ENCODE data around the gene KLK2.

Gene KLK2

GRCh38 chr19:50836543-50837195 is 36.6 kb upstream of the KLK2 start:
- DNase-seq (ENCODE audit: low read depth, low spot score), result no peak
- no peak for TF ChIP-seq CTCF (IDR thresholded peaks at IDR 0.05; ENCODE audit: insufficient read depth, low read length, missing control alignments)
- POLR2A ChIA-PET, result no interaction called here
- CTCF ChIA-PET, result no interaction called here
- H3K4me3 ChIP-seq (ENCODE audit: low read depth, low read length), result no peak overlapping the region

DNA sequence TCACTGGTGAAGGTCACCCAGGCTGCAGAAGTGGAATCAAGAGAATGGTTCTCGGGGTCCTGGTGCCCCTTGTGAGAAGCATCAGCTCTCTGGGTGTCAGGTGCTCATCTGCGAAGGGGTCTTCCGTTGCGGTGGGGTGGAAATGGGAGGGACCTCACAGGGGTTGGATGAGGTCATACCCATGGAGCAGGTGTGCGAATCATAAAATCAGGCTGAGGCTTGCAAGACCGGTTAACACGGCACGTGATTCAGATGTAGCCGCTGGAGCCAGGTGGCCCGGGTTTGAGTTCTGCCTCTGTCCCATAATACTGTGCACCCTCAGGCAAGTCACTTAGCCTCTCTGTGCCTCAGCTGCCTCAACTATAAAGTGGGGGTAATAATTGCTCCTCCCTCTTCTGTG is 35.9 kb upstream of the KLK2 start:
- no peak overlapping the region for H3K4me3 ChIP-seq (ENCODE audit: low read depth, low read length)
- ChIA-PET CTCF (no interaction called here), POLR2A (no interaction called here)
- no peak for DNase-seq (ENCODE audit: low read depth, low spot score)
- no peak for TF ChIP-seq CTCF (IDR thresholded peaks at IDR 0.05; ENCODE audit: insufficient read depth, low read length, missing control alignments)

DNA sequence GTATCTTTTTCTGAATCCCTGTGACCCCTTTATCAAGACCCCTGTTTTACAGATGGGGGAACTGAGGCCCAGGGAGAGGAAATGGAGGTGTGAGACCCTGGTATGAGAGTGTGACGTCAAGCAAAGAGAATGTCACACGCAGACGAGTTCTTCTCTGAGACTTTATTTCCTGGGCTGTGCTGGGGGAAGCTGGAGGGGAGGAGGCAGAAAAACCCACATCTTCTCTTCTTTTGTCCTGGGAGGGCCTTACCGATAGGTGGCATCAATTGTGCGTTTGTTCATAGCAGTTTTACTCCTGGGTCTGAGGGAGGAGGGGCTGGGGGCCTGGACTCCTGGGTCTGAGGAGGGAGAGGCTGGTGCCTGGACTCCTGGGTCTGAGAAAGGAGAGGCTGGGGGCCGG is 35.0 kb upstream of the KLK2 start:
- no peak for TF ChIP-seq CTCF (IDR thresholded peaks at IDR 0.05; ENCODE audit: insufficient read depth, low read length, missing control alignments)
- H3K4me3 ChIP-seq (ENCODE audit: low read depth, low read length), result no peak overlapping the region
- ChIA-PET CTCF (no interaction called here), POLR2A (no interaction called here)
- no peak for DNase-seq (ENCODE audit: low read depth, low spot score)

DNA sequence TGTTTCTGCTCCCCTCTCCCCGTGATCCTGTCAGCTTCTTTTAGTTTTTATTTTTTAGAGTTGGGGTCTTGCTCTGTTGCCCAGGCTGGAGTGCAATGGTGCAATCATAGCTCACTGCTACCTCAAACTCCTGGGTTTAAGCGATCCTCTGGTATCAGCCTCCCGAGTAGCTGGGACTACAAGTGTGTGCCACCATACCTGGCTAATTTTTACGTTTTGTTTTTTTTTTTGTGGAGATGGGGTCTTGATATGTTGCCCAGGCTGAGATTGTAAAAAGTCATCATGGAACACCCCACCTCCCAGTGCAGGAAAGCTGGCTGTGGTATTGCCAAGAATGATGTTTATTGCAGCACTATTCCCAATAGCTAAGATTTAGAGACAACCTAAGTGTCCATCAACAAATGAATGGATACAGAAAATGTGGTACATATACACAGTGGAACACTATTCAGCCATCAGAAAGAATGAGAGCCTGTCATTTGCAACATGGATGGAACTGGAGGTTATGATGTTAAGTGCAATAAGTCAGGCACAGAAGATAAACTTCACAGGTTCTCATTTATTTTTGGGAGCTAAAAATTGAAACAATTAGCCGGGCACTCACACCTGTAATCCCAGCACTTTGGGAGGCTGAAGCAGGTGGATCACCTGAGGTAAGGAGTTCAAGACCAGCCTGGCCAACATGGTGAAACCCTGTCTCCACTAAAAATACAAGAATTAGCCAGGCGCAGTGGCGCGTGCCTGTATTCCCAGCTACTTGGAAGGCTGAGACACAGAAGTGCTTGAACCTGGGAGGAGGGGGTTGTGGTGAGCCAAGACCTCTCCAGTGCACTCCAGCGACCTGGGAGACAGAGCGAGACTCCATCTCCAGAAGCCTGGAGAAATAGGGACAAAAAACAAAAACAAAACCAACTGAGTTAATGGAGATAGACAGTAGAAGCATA is 33.3 kb upstream of the KLK2 start:
- ChIA-PET POLR2A (no interaction called here), CTCF (no interaction called here)

DNA sequence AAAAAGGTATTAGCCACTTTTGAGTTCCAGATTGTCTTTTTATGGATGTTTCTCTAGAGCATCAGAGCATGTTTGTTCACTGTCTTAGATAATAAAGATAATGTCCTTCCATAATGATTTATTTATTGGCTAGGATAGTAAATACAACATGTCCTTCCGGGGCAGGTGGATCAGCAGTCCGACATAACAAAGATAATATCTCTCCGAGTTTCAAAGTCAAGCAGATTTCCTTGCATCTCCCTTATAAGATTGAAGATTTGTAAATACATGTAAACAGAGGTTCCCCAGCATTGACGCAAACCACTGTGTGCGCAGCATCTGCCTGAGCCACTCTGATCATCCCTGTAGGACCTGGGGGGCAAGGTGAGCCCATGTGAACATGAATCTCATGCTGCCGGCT is 31.1 kb upstream of the KLK2 start:
- ChIA-PET POLR2A (no interaction called here), CTCF (no interaction called here)
- H3K4me3 ChIP-seq (ENCODE audit: low read depth, low read length), result no peak overlapping the region
- no peak for TF ChIP-seq CTCF (IDR thresholded peaks at IDR 0.05; ENCODE audit: insufficient read depth, low read length, missing control alignments)
- DNase-seq (ENCODE audit: low read depth, low spot score), result no peak

More for the DNA sequence above, 33.3 kb upstream of the KLK2 start:
- TF ChIP-seq CTCF (IDR thresholded peaks at IDR 0.05; ENCODE audit: insufficient read depth, low read length, missing control alignments), result no peak
- H3K4me3 ChIP-seq (ENCODE audit: low read depth, low read length), result no peak overlapping the region
- DNase-seq (ENCODE audit: low read depth, low spot score), result no peak

- ChIA-PET POLR2A (no interaction called here), CTCF (no interaction called here)
- H3K4me3 ChIP-seq (ENCODE audit: low read depth, low read length), result no peak overlapping the region
- TF ChIP-seq CTCF (IDR thresholded peaks at IDR 0.05; ENCODE audit: insufficient read depth, low read length, missing control alignments), result no peak
- no peak for DNase-seq (ENCODE audit: low read depth, low spot score)
These were observed 30.0 kb upstream of the KLK2 start for GRCh38 chr19:50843205-50843604.
